HepG2 (cell line): Measurements from ENCODE around the gene CTSA. TPM values are rescaled to one million over a fixed set of nuclear protein-coding genes. Genes with fewer than 3 reads are reported as not detected.

Experiments
- ARNT ChIP-seq: fragments of 450-650 bp; IDR thresholded peaks from 2 replicates; pipeline ENCODE4 v1.6.1; 2017
- CEBPB ChIP-seq: IDR thresholded peaks from 2 replicates; pipeline ENCODE4 v1.6.1; 2011; ENCODE audit warnings: low read depth, low read length, improper control_type of control experiment, borderline replicate concordance
- CSRNP1 ChIP-seq: sonication (generic); formaldehyde crosslinking; IDR thresholded peaks from 2 replicates; pipeline ENCODE4 v1.8.1; 2023; ENCODE audit warnings: mild to moderate bottlenecking, missing genetic modification reagents
- GFI1 ChIP-seq: sonication (generic); formaldehyde crosslinking; IDR thresholded peaks from 2 replicates; pipeline ENCODE4 v1.5.0; 2020; ENCODE audit warnings: missing genetic modification reagents, mild to moderate bottlenecking, borderline replicate concordance
- IKZF4 ChIP-seq: sonication (generic); formaldehyde crosslinking; IDR thresholded peaks from 2 replicates; pipeline ENCODE4 v1.5.1; 2020; ENCODE audit warnings: borderline replicate concordance, mild to moderate bottlenecking, low read depth, missing genetic modification reagents; ENCODE audit errors: not compliant biosample characterization
- IRX3 ChIP-seq: sonication (generic); formaldehyde crosslinking; IDR thresholded peaks from 2 replicates; pipeline ENCODE4 v1.8.1; 2023; ENCODE audit warnings: mild to moderate bottlenecking, low read depth, missing genetic modification reagents, borderline replicate concordance
- MLXIP ChIP-seq: sonication (generic); formaldehyde crosslinking; IDR thresholded peaks from 2 replicates; pipeline ENCODE4 v1.9.0; 2021; ENCODE audit warnings: missing genetic modification reagents, borderline replicate concordance
- NFATC3 ChIP-seq: sonication (generic); formaldehyde crosslinking; IDR thresholded peaks from 2 replicates; pipeline ENCODE4 v1.5.1; 2020; ENCODE audit warnings: mild to moderate bottlenecking, missing genetic modification reagents
- NFE2L1 ChIP-seq: sonication (generic); formaldehyde crosslinking; IDR thresholded peaks from 2 replicates; pipeline ENCODE4 v1.4.0; 2020; ENCODE audit warnings: missing genetic modification reagents, mild to moderate bottlenecking, borderline replicate concordance
- PBX3 ChIP-seq: sonication (generic); formaldehyde crosslinking; IDR thresholded peaks from 2 replicates; pipeline ENCODE4 v1.8.1; 2023; ENCODE audit warnings: missing genetic modification reagents, inconsistent platforms, borderline replicate concordance
- REST ChIP-seq, 2 experiments: IDR thresholded peaks; 2 replicates each; pipeline ENCODE4 v1.6.1; 2011 to 2012; ENCODE audit warnings: low read length in 2 of 2, borderline replicate concordance in 1 of 2, low read depth in 1 of 2, mild to moderate bottlenecking in 1 of 2, moderate library complexity in 1 of 2
- SATB2 ChIP-seq: sonication (generic); formaldehyde crosslinking; IDR thresholded peaks from 2 replicates; pipeline ENCODE4 v1.5.0; 2020; ENCODE audit warnings: missing genetic modification reagents
- ZMYM2 ChIP-seq: sonication (generic); formaldehyde crosslinking; IDR thresholded peaks from 2 replicates; pipeline ENCODE4 v1.8.0; 2022; ENCODE audit warnings: mild to moderate bottlenecking, missing genetic modification reagents
- ZNF20 ChIP-seq: sonication (generic); formaldehyde crosslinking; IDR thresholded peaks from 2 replicates; pipeline ENCODE4 v1.4.0; 2020; ENCODE audit warnings: mild to moderate bottlenecking, moderate library complexity, missing genetic modification reagents
- ZNF326 ChIP-seq: sonication (generic); formaldehyde crosslinking; IDR thresholded peaks from 2 replicates; pipeline ENCODE4 v1.4.0; 2020; ENCODE audit warnings: missing genetic modification reagents, borderline replicate concordance
- ZNF431 ChIP-seq: sonication (generic); formaldehyde crosslinking; IDR thresholded peaks from 2 replicates; pipeline ENCODE4 v1.9.0; 2022; ENCODE audit warnings: missing genetic modification reagents, low read depth, mild to moderate bottlenecking, borderline replicate concordance
- ZNF552 ChIP-seq: sonication (generic); formaldehyde crosslinking; IDR thresholded peaks from 2 replicates; pipeline ENCODE4 v1.9.0; 2022; ENCODE audit warnings: missing genetic modification reagents, mild to moderate bottlenecking, borderline replicate concordance
- ZNF775 ChIP-seq: sonication (generic); formaldehyde crosslinking; IDR thresholded peaks from 2 replicates; pipeline ENCODE4 v1.4.0; 2020; ENCODE audit warnings: missing genetic modification reagents, mild to moderate bottlenecking, moderate library complexity, borderline replicate concordance
- ZSCAN20 ChIP-seq: sonication (generic); formaldehyde crosslinking; IDR thresholded peaks from 2 replicates; pipeline ENCODE4 v1.4.0; 2020; ENCODE audit warnings: missing genetic modification reagents, mild to moderate bottlenecking, borderline replicate concordance
- polyA plus RNA-seq, 8 experiments: library from polyadenylated mRNA; depleted of rRNA in 3 of 8; stranded (reverse) in 7 of 8; unstranded in 1 of 8; fragments of >200 nt; fragmentation: Illumina TruSeq in 4 of 8; extraction: Trizol in 4 of 8; gene quantifications; 2 replicates each; pipeline versions ENCODE4 v1.2.1 to v1.2.3, GENCODE V29; 2011 to 2016; ENCODE audit warnings: low read depth in 4 of 8, missing spikeins in 1 of 8, mixed read lengths in 1 of 8; ENCODE audit not compliant: insufficient read depth in 1 of 8
- total RNA-seq, 5 experiments: library from RNA; depleted of rRNA; stranded (reverse); fragments of >200 nt; fragmentation: Illumina TruSeq; extraction: Trizol; gene quantifications; 2 replicates each; pipeline ENCODE4 v1.2.3, GENCODE V29; 2016; ENCODE audit warnings: low read depth in 1 of 5

CTSA gene
- total and polyA plus RNA-seq, 2 of the 13 experiments (the other 11 are each of a cell fraction or from before 2014, with no cell fraction given): 202 to 231 TPM

- TF ChIP-seq REST (IDR thresholded peaks at IDR 0.05; ENCODE audit: borderline replicate concordance in 1 of 2, low read depth in 1 of 2, low read length in 2 of 2): no peak
- TF ChIP-seq ARNT: no peak
- TF ChIP-seq ZMYM2 (CRISPR knock-in tag): no peak
- TF ChIP-seq CSRNP1 (CRISPR knock-in tag): no peak; the same call in 1 of the 2 replicates
- no peak for TF ChIP-seq ZNF431 (CRISPR knock-in tag)
- TF ChIP-seq NFATC3: no peak; the same call in none of the 2 replicates
- TF ChIP-seq SATB2 (CRISPR knock-in tag): no peak; the same call in 1 of the 2 replicates
- TF ChIP-seq GFI1 (CRISPR knock-in tag): peak; percentile 64; the same call in 1 of the 2 replicates
- peak; percentile 11; the same call in 1 of the 2 replicates for TF ChIP-seq IRX3
- TF ChIP-seq MLXIP (CRISPR knock-in tag): peak; percentile 67; the same call in 1 of the 2 replicates
- TF ChIP-seq IKZF4 (CRISPR knock-in tag): peak; percentile 55
- no peak for TF ChIP-seq ZNF20 (CRISPR knock-in tag)
- no peak for TF ChIP-seq PBX3 (CRISPR knock-in tag)
- TF ChIP-seq ZSCAN20 (CRISPR knock-in tag): 0 out of 2 replicates have a peak, but pooled peaks have one; percentile 42
- no peak for TF ChIP-seq NFE2L1 (CRISPR knock-in tag)
- TF ChIP-seq ZNF552 (CRISPR knock-in tag): no peak; the same call in 1 of the 2 replicates
- TF ChIP-seq ZNF326 (CRISPR knock-in tag): peak; percentile 25; the same call in 1 of the 2 replicates
- TF ChIP-seq ZNF775 (CRISPR knock-in tag): peak; percentile 84; the same call in 1 of the 2 replicates
- TF ChIP-seq CEBPB: no peak; the same call in 1 of the 2 replicates
Observed at GRCh38 chr20:45934046-45934585, 43.0 kb downstream of the CTSA start (continued).
